ENCODE data around the gene TSLP.

TSLP gene

GRCh38 chr5:111099058-111099778 is 27.7 kb downstream of the TSLP start:
- DNase-seq = no peak

DNA sequence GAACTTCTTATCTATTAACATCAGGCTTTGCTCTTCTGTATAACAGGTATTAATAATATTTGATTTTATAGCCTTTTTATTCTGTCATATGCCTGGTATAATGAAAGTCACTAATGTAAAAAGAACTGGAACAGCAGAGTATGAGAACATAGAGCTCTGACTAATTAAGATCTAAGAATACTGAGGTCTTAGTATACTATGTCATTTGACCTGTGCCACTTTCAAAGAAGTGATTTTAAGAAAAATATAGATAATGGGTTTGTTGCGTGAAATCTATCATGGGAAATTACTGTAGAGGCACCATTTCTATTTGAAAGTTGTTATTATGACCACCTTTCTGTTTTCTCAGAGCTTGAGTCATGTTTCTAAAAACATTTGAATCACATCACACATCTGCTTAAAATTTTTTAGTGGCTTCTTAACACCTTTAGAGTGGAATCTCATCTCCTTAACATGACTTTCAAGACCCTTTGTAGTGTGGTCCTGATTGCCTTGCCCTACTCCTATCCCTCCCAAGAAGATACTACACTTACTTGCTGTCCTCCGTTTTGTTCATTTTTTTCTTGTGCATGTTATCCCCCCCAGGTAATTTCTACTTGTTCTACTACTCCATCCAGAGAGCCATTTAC is 34.9 kb downstream of the TSLP start:
- no peak for DNase-seq

DNA sequence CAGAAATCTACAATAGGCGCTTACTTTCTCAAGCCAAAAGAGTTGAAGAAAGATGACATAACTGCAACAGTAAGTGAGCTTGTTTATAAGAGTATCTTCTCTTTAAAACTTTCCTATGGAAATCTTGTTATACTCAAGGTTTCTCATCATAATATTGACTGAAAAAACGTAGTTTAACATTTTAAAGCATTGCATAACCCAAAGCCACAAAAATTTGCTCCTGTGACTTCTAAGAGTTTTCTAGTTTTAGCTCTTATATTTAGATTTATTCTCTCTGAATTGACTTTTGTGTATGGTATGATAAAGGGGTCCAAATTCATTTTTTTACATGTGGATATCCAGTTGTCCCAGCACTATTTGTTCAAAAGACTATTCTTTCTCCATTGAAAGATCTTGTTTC is 35.9 kb downstream of the TSLP start:
- no peak for DNase-seq

- DNase-seq = no peak
Observed at GRCh38 chr5:111111956-111112355, 40.4 kb downstream of the TSLP start.

DNA sequence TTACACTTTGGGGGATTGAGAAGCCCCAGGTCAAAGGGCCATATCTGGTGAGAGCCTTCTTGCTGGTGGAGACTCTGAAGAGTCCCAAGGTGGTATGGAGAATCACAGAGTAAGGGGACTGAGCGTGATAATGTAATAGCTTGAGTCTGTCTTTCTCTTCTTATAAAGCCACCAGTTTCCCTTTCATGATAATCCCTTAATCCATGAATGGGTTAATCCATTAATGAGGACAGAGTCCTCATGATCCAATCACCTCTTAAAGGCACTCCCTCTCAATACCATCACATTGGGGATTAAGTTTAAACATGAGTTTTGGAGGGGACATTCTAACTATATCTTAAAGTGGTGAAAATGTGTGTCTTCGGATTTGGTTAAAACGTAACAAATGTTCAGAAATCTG is 42.2 kb downstream of the TSLP start:
- no peak for DNase-seq

- no peak for DNase-seq
Observed at GRCh38 chr5:111115229-111115628, 43.7 kb downstream of the TSLP start.

GRCh38 chr5:111116550-111116949 is 45.0 kb downstream of the TSLP start:
- no peak for DNase-seq

DNA sequence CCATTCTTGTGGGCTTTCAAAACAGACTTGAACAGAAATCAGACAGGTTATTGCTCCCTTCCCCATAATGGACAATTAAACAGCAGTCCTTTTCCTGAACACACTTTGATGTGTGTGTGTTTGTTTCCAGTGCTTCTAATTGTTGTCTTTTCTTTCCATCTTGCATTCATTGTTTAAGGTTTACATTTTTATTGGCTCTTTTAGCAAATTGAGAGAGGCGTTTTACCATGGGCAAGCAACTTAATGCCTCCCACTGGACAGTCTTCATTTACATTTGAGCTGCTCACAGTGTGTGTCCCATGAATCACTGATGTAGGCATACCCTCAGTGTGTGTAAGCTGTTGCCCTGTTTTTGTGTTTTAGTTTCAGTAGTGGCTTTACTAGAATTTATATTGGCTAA is 45.6 kb downstream of the TSLP start:
- no peak for DNase-seq

DNA sequence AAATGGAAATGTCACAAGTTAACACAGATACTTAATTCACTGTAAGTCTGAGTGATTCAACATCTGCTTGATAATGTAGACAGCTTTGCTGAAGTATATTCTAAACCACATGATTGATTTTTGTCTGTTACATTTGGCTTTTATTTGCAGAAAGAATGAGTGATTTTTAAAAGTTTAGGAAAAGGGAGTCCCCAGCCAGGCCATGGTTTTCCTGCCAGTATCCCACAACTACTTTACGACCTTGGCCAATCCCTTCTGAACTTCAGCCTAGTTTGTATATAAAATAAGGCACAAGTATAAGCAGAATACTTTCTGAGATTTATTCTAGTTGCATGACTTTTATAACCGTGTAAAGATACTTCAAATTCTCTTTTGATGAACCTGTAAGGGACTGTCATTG is 47.7 kb downstream of the TSLP start:
- no peak for DNase-seq

- no peak for DNase-seq
Observed at GRCh38 chr5:111119856-111120255, 48.3 kb downstream of the TSLP start.

- no peak for DNase-seq
Observed at GRCh38 chr5:111120911-111121310, 49.4 kb downstream of the TSLP start.

DNA sequence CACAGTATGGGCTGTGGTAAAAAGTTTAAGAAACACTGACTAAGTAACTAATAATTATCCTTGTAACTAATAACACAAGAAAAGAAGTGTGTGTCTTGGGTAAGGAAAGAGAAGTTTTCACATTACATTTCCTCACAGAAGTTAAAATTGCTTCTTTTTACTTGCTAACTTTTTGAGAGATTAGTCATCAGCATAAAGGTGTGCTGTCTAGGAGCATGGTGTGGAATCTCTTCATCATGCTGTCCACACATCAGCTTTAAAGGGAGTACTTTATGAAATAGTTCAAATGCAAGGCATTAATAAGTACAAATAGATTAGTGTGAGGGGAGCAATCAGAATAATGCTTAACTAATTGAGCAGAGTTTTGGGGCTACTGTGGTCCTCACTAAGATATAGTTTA is 50.4 kb downstream of the TSLP start:
- DNase-seq = no peak

DNA sequence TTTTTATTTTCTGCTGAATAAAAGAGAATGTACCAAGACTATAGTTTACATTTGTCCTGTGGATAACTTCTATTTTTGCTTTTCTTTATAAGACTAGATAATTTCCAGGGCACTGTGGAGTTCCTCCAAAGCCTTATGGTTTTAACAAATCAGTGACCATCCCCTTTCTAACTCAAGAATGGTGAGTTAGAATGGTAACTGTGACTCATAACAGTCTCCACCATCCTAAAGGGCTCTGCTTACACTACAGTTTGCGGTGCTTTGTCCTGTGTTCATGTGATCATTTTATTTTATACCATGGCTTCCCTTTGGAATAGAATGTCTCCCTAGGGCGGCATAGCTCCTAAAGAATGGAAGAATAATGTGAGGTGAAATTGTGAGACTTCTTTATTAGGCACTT is 50.9 kb downstream of the TSLP start:
- DNase-seq = no peak

- DNase-seq = no peak
Observed at GRCh38 chr5:111124793-111125192, 53.3 kb downstream of the TSLP start.

GRCh38 chr5:111126896-111127295 is 55.4 kb downstream of the TSLP start:
- no peak for DNase-seq
